Measurements from ENCODE around the gene ABCC4. TPM values are rescaled to one million over a fixed set of nuclear protein-coding genes. Genes with fewer than 3 reads are reported as not detected.

Gene ABCC4
- total RNA-seq, 1 donor from 2014 or later = 21.7 TPM

DNA sequence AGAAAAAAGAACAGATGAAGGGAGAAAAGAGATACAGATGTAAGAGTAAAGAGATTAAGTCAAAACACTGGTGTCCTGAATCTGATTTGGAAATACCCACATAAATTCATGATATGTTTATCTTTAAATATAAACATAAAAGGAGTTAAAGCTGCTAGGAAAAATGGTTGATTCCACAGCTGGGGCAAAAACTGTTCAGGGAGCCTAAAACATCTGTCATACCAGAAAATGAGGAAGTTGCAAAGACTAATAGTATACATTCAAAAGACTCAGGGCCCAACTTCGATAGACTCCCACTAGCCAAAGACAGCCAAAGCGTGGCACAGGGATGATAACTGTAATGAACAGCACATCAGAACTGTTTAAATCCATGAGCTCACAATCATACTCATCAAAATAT, 62.0 kb downstream of the ABCC4 start:
- peaks cover 6% of the 10 kb centered on the region for H3K36me3 Mint-ChIP-seq
- H3K4me1 Mint-ChIP-seq (ENCODE audit: unreplicated experiment) = peaks cover 15% of the 10 kb centered on the region
- no peak overlapping the region for H3K4me3 Mint-ChIP-seq
- no peak for DNase-seq (ENCODE audit: extremely low spot score, unreplicated experiment)
- H3K27ac Mint-ChIP-seq = no peak overlapping the region
- no peak for TF ChIP-seq CTCF (conservative IDR thresholded peaks at IDR 0.05)
- H3K9me3 Mint-ChIP-seq = no peaks in the 10 kb centered on the region
- H3K27me3 Mint-ChIP-seq = no peaks in the 10 kb centered on the region

- peaks cover 6% of the 10 kb centered on the region for H3K36me3 Mint-ChIP-seq
Observed at GRCh38 chr13:95237310-95237870, 63.9 kb downstream of the ABCC4 start.

DNA sequence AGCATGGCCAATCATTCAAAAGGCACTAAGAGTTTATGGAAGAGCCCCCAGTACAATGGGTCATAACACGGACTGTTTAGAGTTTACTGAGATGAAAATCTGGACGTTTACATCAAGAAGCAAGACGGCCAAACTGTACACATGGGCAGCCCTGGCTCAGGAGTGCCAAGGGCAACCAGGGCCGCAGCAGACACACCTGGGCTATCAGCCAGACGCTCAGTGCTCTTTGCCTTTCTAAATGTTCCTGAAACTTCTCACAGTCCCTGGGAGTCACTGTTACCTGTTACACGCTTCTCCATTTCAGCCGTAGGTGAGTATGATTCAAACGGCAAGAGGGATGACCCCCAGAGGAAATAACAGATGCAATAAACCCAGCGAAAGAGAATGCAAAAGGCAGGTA, 64.5 kb downstream of the ABCC4 start:
- no peak for TF ChIP-seq CTCF (conservative IDR thresholded peaks at IDR 0.05)

More at GRCh38 chr13:95237310-95237870, 63.9 kb downstream of the ABCC4 start:
- H3K9me3 Mint-ChIP-seq = no peaks in the 10 kb centered on the region
- H3K27me3 Mint-ChIP-seq = no peaks in the 10 kb centered on the region
- no peak for TF ChIP-seq CTCF (conservative IDR thresholded peaks at IDR 0.05)
- H3K4me3 Mint-ChIP-seq = no peak overlapping the region
- H3K4me1 Mint-ChIP-seq (ENCODE audit: unreplicated experiment) = peaks cover 15% of the 10 kb centered on the region
- no peak for DNase-seq (ENCODE audit: extremely low spot score, unreplicated experiment)
- H3K27ac Mint-ChIP-seq = no peak overlapping the region

GRCh38 chr13:95235974-95236373, 65.3 kb downstream of the ABCC4 start:
- peaks cover 19% of the 10 kb centered on the region for H3K4me1 Mint-ChIP-seq (ENCODE audit: unreplicated experiment)
- TF ChIP-seq CTCF (conservative IDR thresholded peaks at IDR 0.05) = no peak
- no peak overlapping the region for H3K4me3 Mint-ChIP-seq
- no peaks in the 10 kb centered on the region for H3K9me3 Mint-ChIP-seq
- H3K27me3 Mint-ChIP-seq = no peaks in the 10 kb centered on the region
- no peak for DNase-seq (ENCODE audit: extremely low spot score, unreplicated experiment)
- H3K27ac Mint-ChIP-seq = no peak overlapping the region
- no peaks in the 10 kb centered on the region for H3K36me3 Mint-ChIP-seq

More for the DNA sequence above, 64.5 kb downstream of the ABCC4 start:
- Mint-ChIP-seq H3K4me1 (ENCODE audit: unreplicated experiment) (peaks cover 15% of the 10 kb centered on the region), H3K4me3 (no peak overlapping the region), H3K9me3 (no peaks in the 10 kb centered on the region), H3K36me3 (peaks cover 5% of the 10 kb centered on the region), H3K27ac (no peak overlapping the region), H3K27me3 (no peaks in the 10 kb centered on the region)
- no peak for DNase-seq (ENCODE audit: extremely low spot score, unreplicated experiment)

DNA sequence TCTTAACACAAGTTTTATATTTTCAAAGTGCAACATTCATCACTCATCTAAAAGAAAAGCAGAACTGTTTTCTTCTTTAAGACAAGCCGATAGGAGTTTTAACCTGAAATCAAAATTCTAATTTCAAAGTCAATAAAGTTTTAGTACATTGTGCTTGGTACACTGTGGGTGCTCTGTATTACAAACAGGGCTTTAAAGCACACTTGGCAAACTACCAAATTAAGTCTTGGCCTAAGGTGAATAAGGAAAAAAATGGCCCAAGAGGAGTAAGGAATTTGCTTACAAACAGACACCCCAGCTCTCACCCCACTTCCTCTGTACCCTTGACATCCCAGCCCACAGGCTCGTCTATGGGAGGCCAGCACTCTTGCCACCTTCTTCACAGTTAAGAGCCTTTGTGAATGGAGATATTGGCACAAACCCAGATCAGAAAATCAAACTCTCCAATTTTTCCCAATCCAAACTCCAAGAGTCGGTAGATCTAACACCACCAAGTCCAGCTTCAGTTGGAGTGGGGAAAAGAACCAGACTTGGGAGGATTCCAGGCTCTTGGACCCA, 66.0 kb downstream of the ABCC4 start:
- no peak for TF ChIP-seq CTCF (conservative IDR thresholded peaks at IDR 0.05)
- DNase-seq (ENCODE audit: extremely low spot score, unreplicated experiment) = no peak
- no peaks in the 10 kb centered on the region for H3K27me3 Mint-ChIP-seq
- H3K36me3 Mint-ChIP-seq = no peaks in the 10 kb centered on the region
- no peak overlapping the region for H3K4me3 Mint-ChIP-seq
- H3K27ac Mint-ChIP-seq = no peak overlapping the region
- H3K4me1 Mint-ChIP-seq (ENCODE audit: unreplicated experiment) = peaks cover 19% of the 10 kb centered on the region
- no peaks in the 10 kb centered on the region for H3K9me3 Mint-ChIP-seq
